Measurements from ENCODE around the gene LRMDA. TPM values are rescaled to one million over a fixed set of nuclear protein-coding genes. Genes with fewer than 3 reads are reported as not detected.
A peak's percentile ranks its signal among the peaks of the same experiment; 100 is the strongest.

The LRMDA gene
- total and polyA plus RNA-seq, 4 donors, result 12.1 to 40.8 (median 21.6) TPM

DNA sequence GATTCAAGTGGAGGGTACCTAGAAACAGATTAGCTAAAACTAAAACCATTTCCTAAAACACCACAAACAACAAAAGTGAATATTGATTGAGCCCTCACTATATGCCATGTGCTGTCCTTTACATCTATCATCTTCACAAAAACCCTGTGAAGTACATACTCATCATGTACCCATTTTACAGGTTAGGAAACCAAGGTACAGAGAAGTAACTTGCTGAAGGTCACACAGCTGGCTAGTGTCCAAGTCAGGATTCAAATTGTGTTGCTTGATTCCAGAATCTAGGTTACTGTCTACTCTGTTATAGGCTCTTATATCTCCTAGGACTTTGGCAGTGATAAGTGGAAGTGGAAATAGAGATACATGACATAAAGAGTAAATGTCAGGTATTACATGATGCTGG is 463.8 kb downstream of the LRMDA start:
- Histone ChIP-seq H3K9ac (ENCODE audit: insufficient read depth in 1 of 2, low read length in 2 of 2) (no peak overlapping the region), H3K4me3 (no peak overlapping the region), H3K9me3 (ENCODE audit: control insufficient read depth in 4 of 4, insufficient read depth in 3 of 4, low read length in 3 of 4) (peaks cover 0 to 1% (median 0%) of the 10 kb centered on the region in 4 donors), H3K27me3 (ENCODE audit: control insufficient read depth in 3 of 3, insufficient read depth in 3 of 3, low read length in 2 of 3) (no peaks in the 10 kb centered on the region), H3K36me3 (ENCODE audit: control insufficient read depth in 4 of 4, insufficient read depth in 4 of 4, low read length in 4 of 4) (no peaks in the 10 kb centered on the region), H3K4me1 (ENCODE audit: control insufficient read depth in 5 of 5, insufficient read depth in 5 of 5, low read length in 5 of 5) (peaks cover 0 to 7% (median 0%) of the 10 kb centered on the region in 5 donors), H3K27ac (ENCODE audit: low read depth in 1 of 2, low read length in 1 of 2) (no peak overlapping the region)
- DNase-seq, result no peak
- no peak for ATAC-seq (ENCODE audit: insufficient read depth, low FRiP score)
- TF ChIP-seq, protein P1, sequence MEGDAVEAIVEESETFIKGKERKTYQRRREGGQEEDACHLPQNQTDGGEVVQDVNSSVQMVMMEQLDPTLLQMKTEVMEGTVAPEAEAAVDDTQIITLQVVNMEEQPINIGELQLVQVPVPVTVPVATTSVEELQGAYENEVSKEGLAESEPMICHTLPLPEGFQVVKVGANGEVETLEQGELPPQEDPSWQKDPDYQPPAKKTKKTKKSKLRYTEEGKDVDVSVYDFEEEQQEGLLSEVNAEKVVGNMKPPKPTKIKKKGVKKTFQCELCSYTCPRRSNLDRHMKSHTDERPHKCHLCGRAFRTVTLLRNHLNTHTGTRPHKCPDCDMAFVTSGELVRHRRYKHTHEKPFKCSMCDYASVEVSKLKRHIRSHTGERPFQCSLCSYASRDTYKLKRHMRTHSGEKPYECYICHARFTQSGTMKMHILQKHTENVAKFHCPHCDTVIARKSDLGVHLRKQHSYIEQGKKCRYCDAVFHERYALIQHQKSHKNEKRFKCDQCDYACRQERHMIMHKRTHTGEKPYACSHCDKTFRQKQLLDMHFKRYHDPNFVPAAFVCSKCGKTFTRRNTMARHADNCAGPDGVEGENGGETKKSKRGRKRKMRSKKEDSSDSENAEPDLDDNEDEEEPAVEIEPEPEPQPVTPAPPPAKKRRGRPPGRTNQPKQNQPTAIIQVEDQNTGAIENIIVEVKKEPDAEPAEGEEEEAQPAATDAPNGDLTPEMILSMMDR (IDR thresholded peaks at IDR 0.05; ENCODE audit: control extremely low read depth, extremely low read depth), result no peak

DNA sequence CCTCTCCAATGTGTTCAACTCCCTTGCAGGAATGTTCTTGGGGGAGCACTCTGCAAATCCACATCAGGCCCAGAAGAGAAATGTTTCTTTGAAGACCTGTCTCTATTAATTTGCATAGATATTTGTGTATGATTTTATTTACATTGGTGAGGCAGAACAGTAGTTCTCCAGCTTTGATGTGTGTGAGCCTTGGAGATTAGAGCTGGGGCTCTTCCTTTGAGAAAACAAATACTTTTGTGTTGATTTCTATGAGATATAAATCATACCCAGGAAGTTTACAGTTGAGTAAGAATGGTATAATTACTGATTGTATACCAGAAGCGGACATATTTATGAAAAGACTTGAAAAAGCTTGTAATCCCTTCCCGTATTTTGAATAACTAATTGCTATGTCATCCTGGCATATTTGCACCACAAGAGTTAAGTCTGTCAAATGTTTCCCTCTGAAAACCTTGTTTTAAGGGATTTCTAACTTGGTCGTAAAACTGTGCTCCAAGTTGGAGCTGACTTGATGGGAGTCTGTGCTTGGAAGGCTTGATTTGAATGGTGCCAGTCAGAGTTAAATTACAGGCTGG is 468.5 kb downstream of the LRMDA start:
- ATAC-seq (ENCODE audit: insufficient read depth, low FRiP score) (no peak), DNase-seq (peak in 1 of 3 donors; percentile 27)
- WGBS, 2 donors, result 74 to 81% methylated on average over 3 of the region's 3 CpGs
- no peak overlapping the region for H3K27ac ChIP-seq (ENCODE audit: low read depth in 1 of 2, low read length in 1 of 2)
- TF ChIP-seq, protein P1 (IDR thresholded peaks at IDR 0.05; ENCODE audit: control extremely low read depth, extremely low read depth), result no peak
- no peak overlapping the region for H3K9ac ChIP-seq (ENCODE audit: insufficient read depth in 1 of 2, low read length in 2 of 2)
- peaks cover 0 to 16% (median 5%) of the 10 kb centered on the region in 5 donors for H3K4me1 ChIP-seq (ENCODE audit: control insufficient read depth in 5 of 5, insufficient read depth in 5 of 5, low read length in 5 of 5)
- H3K9me3 ChIP-seq (ENCODE audit: control insufficient read depth in 4 of 4, insufficient read depth in 3 of 4, low read length in 3 of 4), result no peaks in the 10 kb centered on the region
- no peaks in the 10 kb centered on the region for H3K27me3 ChIP-seq (ENCODE audit: control insufficient read depth in 3 of 3, insufficient read depth in 3 of 3, low read length in 2 of 3)
- no peaks in the 10 kb centered on the region for H3K36me3 ChIP-seq (ENCODE audit: control insufficient read depth in 4 of 4, insufficient read depth in 4 of 4, low read length in 4 of 4)
- no peak overlapping the region for H3K4me3 ChIP-seq

DNA sequence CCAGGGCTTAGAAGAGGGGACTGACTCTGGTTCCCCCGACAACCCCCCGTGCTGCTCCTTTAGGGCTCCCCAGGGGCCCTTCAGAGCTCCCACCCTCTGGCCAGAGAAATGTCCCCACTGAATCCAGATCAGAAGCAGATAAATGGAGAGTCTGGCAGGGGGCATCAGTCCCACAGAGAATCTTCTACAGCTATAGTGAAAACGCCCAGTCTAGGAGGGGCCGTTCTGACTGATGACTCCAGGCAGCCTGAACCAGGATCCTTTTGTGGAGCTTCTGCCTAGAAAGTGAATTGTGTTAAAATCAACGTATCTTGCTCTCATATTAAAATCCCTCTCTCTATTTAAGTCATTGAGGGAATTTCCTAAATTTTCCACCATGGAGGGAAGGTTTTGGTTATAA is 471.4 kb downstream of the LRMDA start:
- H3K36me3 ChIP-seq (ENCODE audit: control insufficient read depth in 4 of 4, insufficient read depth in 4 of 4, low read length in 4 of 4), result no peaks in the 10 kb centered on the region
- H3K9ac ChIP-seq (ENCODE audit: insufficient read depth in 1 of 2, low read length in 2 of 2), result no peak overlapping the region
- TF ChIP-seq, protein P1 (IDR thresholded peaks at IDR 0.05; ENCODE audit: control extremely low read depth, extremely low read depth), result no peak
- 87 to 94% methylated on average over 5 of the region's 5 CpGs for WGBS, 2 donors
- H3K27me3 ChIP-seq (ENCODE audit: control insufficient read depth in 3 of 3, insufficient read depth in 3 of 3, low read length in 2 of 3), result no peaks in the 10 kb centered on the region
- H3K4me3 ChIP-seq, result no peak overlapping the region
- no peak overlapping the region for H3K27ac ChIP-seq (ENCODE audit: low read depth in 1 of 2, low read length in 1 of 2)
- DNase-seq (no peak), ATAC-seq (ENCODE audit: insufficient read depth, low FRiP score) (no peak)
- no peaks in the 10 kb centered on the region for H3K9me3 ChIP-seq (ENCODE audit: control insufficient read depth in 4 of 4, insufficient read depth in 3 of 4, low read length in 3 of 4)
- H3K4me1 ChIP-seq (ENCODE audit: control insufficient read depth in 5 of 5, insufficient read depth in 5 of 5, low read length in 5 of 5), result peaks cover 0 to 17% (median 3%) of the 10 kb centered on the region in 5 donors

Data from lung (tissue), 12 donors.